ENCODE results near the gene TBX3. TPM values are rescaled to one million over a fixed set of nuclear protein-coding genes. Genes with fewer than 3 reads are reported as not detected.
A peak's percentile ranks its signal among the peaks of the same experiment; 100 is the strongest.

The TBX3 gene
- total and polyA plus RNA-seq, 2 experiments from 2014 or later, result 63.7 to 87.5 TPM

DNA sequence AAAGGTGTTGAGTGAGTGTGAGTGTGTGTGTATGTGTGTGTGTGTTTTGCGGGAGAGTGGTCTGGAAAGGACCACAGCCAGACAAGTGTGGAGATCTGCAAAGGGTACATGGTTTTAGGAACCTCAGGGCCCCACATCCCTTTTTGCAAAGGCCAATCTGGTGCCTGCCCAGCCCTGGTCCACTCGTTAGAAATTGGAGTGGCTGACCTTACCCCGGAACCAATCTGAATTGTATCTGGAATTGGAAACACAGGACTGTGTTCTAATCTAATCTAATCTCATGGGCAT lies 11.3 kb upstream of the TBX3 start:
- no peaks in the 10 kb centered on the region for H3K9me3 ChIP-seq (ENCODE audit: low read depth)
- no peak overlapping the region for H3K27ac ChIP-seq
- no peak overlapping the region for H3K4me3 ChIP-seq
- H3K4me1 ChIP-seq (ENCODE audit: low read depth), result peaks cover 4% of the 10 kb centered on the region
- TF ChIP-seq, protein P1, sequence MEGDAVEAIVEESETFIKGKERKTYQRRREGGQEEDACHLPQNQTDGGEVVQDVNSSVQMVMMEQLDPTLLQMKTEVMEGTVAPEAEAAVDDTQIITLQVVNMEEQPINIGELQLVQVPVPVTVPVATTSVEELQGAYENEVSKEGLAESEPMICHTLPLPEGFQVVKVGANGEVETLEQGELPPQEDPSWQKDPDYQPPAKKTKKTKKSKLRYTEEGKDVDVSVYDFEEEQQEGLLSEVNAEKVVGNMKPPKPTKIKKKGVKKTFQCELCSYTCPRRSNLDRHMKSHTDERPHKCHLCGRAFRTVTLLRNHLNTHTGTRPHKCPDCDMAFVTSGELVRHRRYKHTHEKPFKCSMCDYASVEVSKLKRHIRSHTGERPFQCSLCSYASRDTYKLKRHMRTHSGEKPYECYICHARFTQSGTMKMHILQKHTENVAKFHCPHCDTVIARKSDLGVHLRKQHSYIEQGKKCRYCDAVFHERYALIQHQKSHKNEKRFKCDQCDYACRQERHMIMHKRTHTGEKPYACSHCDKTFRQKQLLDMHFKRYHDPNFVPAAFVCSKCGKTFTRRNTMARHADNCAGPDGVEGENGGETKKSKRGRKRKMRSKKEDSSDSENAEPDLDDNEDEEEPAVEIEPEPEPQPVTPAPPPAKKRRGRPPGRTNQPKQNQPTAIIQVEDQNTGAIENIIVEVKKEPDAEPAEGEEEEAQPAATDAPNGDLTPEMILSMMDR (IDR thresholded peaks at IDR 0.05; ENCODE audit: low read depth, low read length), result no peak
- H3K27me3 ChIP-seq, result peaks cover 100% of the 10 kb centered on the region
- no peak for DNase-seq (ENCODE audit: low read depth in 1 of 2, low spot score in 1 of 2)
- no peaks in the 10 kb centered on the region for H3K36me3 ChIP-seq

DNA sequence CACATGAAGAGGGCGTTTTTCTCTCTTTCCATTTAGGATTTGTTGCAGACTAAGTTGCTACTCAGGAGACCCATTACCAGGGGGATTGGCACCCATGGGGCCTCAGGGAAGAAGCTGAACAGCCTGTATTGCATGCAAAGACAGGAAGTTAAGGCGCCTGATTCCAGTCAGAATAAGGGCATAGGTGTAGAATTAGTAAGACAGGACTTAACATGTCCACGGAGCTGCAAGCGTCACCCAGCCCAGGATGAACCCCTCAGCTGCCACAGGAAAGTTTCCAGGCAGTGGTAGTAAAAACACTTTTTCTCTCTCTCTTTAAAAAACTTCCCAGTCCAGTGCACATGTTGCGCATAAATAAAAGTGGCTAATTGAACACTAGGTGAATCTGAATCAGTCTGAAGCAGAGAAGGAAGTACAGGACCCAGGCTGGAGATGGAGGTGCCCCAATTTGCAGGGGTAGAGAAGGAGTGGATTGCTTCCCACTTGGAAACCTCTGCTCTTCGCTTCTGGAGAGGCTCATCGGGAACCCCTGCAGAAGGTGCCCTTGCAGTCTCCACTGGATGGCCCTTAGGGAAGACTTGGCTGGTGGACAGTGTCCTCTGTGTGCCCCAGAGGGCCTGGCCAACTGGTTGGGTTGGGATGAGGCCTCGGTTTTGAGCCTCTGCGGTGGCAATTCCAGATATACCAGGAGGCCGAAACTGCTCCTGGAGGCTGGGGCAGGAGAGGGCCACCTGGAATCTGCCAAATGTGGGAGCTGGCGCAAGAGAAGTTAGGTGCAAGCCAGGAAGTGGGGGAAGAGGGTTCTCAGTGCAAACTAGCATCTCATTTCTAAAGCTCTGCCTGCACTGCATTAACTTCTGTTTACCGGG lies 10.7 kb upstream of the TBX3 start:
- TF ChIP-seq, protein P1 (IDR thresholded peaks at IDR 0.05; ENCODE audit: low read depth, low read length), result no peak
- Histone ChIP-seq H3K4me3 (no peak overlapping the region), H3K27ac (no peak overlapping the region)

DNA sequence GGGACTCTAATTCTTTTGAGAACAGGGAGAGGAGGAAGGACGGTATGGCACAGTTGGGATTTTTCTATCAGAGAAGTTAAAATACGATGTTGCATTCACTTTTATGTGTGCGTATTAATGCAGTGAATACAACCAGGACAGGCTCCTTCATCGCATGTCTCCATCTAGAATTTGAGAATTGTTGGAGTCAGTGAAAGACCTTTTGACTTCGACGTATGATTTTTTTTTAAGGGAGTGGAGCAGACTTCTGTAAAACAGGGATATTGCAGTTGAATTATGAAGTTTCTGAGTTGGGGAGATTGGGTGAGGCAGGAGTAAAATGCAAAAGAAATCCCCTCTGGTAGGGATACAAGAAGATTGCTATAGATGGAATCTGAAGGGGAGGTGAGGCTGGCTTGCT lies 9.6 kb upstream of the TBX3 start:
- Histone ChIP-seq H3K27ac (no peak overlapping the region), H3K4me1 (ENCODE audit: low read depth) (no peaks in the 10 kb centered on the region), H3K27me3 (peaks cover 100% of the 10 kb centered on the region), H3K36me3 (no peaks in the 10 kb centered on the region), H3K4me3 (peak overlapping the region; percentile 28), H3K9me3 (ENCODE audit: low read depth) (no peaks in the 10 kb centered on the region)
- DNase-seq (ENCODE audit: low read depth in 1 of 2, low spot score in 1 of 2), result no peak
- TF ChIP-seq, protein P1 (IDR thresholded peaks at IDR 0.05; ENCODE audit: low read depth, low read length), result no peak

More for the DNA sequence above, 10.7 kb upstream of the TBX3 start:
- Histone ChIP-seq H3K4me1 (ENCODE audit: low read depth) (no peaks in the 10 kb centered on the region), H3K9me3 (ENCODE audit: low read depth) (no peaks in the 10 kb centered on the region), H3K27me3 (peaks cover 100% of the 10 kb centered on the region), H3K36me3 (no peaks in the 10 kb centered on the region)
- DNase-seq (ENCODE audit: low read depth in 1 of 2, low spot score in 1 of 2), result no peak

GRCh38 chr12:114693059-114693531 lies 9.1 kb upstream of the TBX3 start:
- no peak for DNase-seq (ENCODE audit: low read depth in 1 of 2, low spot score in 1 of 2)
- H3K27me3 ChIP-seq, result peaks cover 100% of the 10 kb centered on the region
- TF ChIP-seq, protein P1 (IDR thresholded peaks at IDR 0.05; ENCODE audit: low read depth, low read length), result no peak
- H3K27ac ChIP-seq, result no peak overlapping the region
- H3K9me3 ChIP-seq (ENCODE audit: low read depth), result no peaks in the 10 kb centered on the region
- no peaks in the 10 kb centered on the region for H3K4me1 ChIP-seq (ENCODE audit: low read depth)
- H3K36me3 ChIP-seq, result no peaks in the 10 kb centered on the region
- H3K4me3 ChIP-seq, result peak overlapping the region; percentile 28

- no peak for DNase-seq (ENCODE audit: low read depth in 1 of 2, low spot score in 1 of 2)
- Histone ChIP-seq H3K4me1 (ENCODE audit: low read depth) (peaks cover 5% of the 10 kb centered on the region), H3K27me3 (peaks cover 100% of the 10 kb centered on the region), H3K27ac (no peak overlapping the region), H3K4me3 (peak overlapping the region; percentile 28), H3K9me3 (ENCODE audit: low read depth) (no peaks in the 10 kb centered on the region), H3K36me3 (no peaks in the 10 kb centered on the region)
- TF ChIP-seq, protein P1 (IDR thresholded peaks at IDR 0.05; ENCODE audit: low read depth, low read length), result no peak
Measured at GRCh38 chr12:114692186-114693058, 8.4 kb upstream of the TBX3 start.
